Hepatocyte (in vitro differentiated cells): Measurements from ENCODE around the gene CYS1.

Experiments
- CTCF ChIP-seq: fragments of 200-600 bp; sonication (generic); IDR thresholded peaks from 2 replicates; pipeline ENCODE4 v1.5.1; 2016; ENCODE audit warnings: antibody characterized with exemption, mild to moderate bottlenecking; ENCODE audit not compliant: poor library complexity
- EZH2 ChIP-seq: fragments of 200-600 bp; sonication (generic); IDR thresholded peaks from 2 replicates; pipeline ENCODE4 v1.6.1; 2016; ENCODE audit warnings: antibody characterized with exemption, mild to moderate bottlenecking, borderline replicate concordance
- EZH2phosphoT487 ChIP-seq: fragments of 200-600 bp; sonication (generic); IDR thresholded peaks from one replicate; pipeline ENCODE4 v1.6.1; 2018; ENCODE audit warnings: antibody characterized with exemption, mild to moderate bottlenecking, low read depth, moderate library complexity; ENCODE audit not compliant: unreplicated experiment, severe bottlenecking

DNA sequence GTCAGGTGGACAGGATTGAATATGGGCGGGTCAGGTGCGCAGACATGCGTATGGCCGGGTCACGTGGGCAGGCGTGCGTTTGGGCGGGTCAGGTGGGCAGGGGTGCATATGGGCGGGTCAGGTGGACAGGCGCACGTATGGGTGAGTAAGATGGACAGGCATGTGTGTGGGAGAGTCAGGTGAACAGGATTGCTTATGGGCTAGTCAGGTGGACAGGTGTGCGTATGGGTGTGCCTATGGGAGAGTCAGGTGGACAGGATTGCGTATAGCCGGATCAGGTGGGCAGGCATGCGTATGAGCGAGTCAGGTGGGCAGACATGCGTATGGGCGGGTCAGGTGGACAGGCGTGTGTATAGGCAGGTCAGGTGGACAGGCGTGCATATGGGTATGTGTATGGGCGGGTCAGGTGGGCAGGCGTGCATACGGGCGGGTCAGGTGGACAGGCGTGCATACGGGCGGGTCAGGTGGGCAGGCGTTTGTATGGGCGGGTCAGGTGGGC is 67.2 kb downstream of the CYS1 start:
- TF ChIP-seq CTCF = no peak
- TF ChIP-seq EZH2 = no peak
- no peak for TF ChIP-seq EZH2phosphoT487
